Liver (tissue), 3 donors: ENCODE results near the gene GRK5.

Experiments
- HNF4G ChIP-seq: IDR thresholded peaks from 2 replicates; pipeline ENCODE4 v1.6.1; 2016; ENCODE audit warnings: antibody characterized with exemption
- JUND ChIP-seq, 2 donors: IDR thresholded peaks; 2 replicates each; pipeline ENCODE4 v1.6.1; 2016; ENCODE audit warnings: antibody characterized with exemption in 2 of 2
- NR2F2 ChIP-seq: IDR thresholded peaks from 2 replicates; pipeline ENCODE4 v1.6.1; 2016; ENCODE audit warnings: antibody characterized with exemption
- RAD21 ChIP-seq, 2 donors: IDR thresholded peaks; 2 replicates each; pipeline ENCODE4 v1.6.1; 2016; ENCODE audit warnings: antibody characterized with exemption in 2 of 2, mild to moderate bottlenecking in 2 of 2
- SP1 ChIP-seq: IDR thresholded peaks from 2 replicates; pipeline ENCODE4 v1.6.1; 2018; ENCODE audit warnings: antibody characterized with exemption, mild to moderate bottlenecking
- TAF1 ChIP-seq: conservative IDR thresholded peaks from 2 replicates; pipeline ENCODE4 v1.6.1; 2016; ENCODE audit warnings: antibody characterized with exemption, mild to moderate bottlenecking
- YY1 ChIP-seq: IDR thresholded peaks from 2 replicates; pipeline ENCODE4 v1.6.1; 2016; ENCODE audit warnings: antibody characterized with exemption, mild to moderate bottlenecking
- TF ChIP-seq, protein P1 (sequence below): fragments of 150-350 bp; IDR thresholded peaks from 2 replicates; pipeline ENCODE4 v1.5.1; 2017; ENCODE audit warnings: improper control_type of control experiment, low read depth, low read length; ENCODE audit not compliant: missing input control
- TF ChIP-seq, protein P2 (sequence below): IDR thresholded peaks from 2 replicates; pipeline ENCODE4 v1.6.1; 2016; ENCODE audit warnings: antibody characterized with exemption, mild to moderate bottlenecking
- TF ChIP-seq, protein P3 (sequence below): IDR thresholded peaks from 2 replicates; pipeline ENCODE4 v1.6.1; 2016; ENCODE audit warnings: antibody characterized with exemption
- donor health status: healthy.
- donor health status: healthy.

DNA sequence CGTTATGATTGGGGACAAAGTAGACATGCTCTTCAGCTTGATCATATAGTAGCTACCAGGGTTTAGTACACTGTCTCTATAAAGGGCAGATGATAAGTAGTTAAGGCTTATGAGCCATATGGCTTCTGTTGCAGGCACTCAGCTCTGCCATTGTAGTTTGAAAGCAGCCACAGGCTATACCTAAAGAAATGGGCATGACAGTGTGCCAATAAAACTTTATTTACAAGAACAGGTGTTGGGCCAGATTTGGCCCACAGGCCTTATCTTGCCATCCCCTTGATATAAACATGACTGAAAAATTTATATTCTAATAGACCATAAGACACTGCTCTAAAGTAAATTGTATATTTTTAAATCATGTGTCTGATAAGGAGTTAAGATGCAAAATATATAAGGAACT, 36.6 kb downstream of the GRK5 start:
- TF ChIP-seq, protein P1, sequence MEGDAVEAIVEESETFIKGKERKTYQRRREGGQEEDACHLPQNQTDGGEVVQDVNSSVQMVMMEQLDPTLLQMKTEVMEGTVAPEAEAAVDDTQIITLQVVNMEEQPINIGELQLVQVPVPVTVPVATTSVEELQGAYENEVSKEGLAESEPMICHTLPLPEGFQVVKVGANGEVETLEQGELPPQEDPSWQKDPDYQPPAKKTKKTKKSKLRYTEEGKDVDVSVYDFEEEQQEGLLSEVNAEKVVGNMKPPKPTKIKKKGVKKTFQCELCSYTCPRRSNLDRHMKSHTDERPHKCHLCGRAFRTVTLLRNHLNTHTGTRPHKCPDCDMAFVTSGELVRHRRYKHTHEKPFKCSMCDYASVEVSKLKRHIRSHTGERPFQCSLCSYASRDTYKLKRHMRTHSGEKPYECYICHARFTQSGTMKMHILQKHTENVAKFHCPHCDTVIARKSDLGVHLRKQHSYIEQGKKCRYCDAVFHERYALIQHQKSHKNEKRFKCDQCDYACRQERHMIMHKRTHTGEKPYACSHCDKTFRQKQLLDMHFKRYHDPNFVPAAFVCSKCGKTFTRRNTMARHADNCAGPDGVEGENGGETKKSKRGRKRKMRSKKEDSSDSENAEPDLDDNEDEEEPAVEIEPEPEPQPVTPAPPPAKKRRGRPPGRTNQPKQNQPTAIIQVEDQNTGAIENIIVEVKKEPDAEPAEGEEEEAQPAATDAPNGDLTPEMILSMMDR = no peak
- TF ChIP-seq JUND (IDR thresholded peaks at IDR 0.05) (no peak), YY1 (no peak), SP1 (no peak), RAD21 (IDR thresholded peaks at IDR 0.05) (no peak), TAF1 (no peak), HNF4G (no peak), NR2F2 (no peak)
- TF ChIP-seq, protein P2, sequence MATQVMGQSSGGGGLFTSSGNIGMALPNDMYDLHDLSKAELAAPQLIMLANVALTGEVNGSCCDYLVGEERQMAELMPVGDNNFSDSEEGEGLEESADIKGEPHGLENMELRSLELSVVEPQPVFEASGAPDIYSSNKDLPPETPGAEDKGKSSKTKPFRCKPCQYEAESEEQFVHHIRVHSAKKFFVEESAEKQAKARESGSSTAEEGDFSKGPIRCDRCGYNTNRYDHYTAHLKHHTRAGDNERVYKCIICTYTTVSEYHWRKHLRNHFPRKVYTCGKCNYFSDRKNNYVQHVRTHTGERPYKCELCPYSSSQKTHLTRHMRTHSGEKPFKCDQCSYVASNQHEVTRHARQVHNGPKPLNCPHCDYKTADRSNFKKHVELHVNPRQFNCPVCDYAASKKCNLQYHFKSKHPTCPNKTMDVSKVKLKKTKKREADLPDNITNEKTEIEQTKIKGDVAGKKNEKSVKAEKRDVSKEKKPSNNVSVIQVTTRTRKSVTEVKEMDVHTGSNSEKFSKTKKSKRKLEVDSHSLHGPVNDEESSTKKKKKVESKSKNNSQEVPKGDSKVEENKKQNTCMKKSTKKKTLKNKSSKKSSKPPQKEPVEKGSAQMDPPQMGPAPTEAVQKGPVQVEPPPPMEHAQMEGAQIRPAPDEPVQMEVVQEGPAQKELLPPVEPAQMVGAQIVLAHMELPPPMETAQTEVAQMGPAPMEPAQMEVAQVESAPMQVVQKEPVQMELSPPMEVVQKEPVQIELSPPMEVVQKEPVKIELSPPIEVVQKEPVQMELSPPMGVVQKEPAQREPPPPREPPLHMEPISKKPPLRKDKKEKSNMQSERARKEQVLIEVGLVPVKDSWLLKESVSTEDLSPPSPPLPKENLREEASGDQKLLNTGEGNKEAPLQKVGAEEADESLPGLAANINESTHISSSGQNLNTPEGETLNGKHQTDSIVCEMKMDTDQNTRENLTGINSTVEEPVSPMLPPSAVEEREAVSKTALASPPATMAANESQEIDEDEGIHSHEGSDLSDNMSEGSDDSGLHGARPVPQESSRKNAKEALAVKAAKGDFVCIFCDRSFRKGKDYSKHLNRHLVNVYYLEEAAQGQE = no peak
- TF ChIP-seq, protein P3, sequence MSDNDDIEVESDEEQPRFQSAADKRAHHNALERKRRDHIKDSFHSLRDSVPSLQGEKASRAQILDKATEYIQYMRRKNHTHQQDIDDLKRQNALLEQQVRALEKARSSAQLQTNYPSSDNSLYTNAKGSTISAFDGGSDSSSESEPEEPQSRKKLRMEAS = no peak
